OCI-LY3 (cell line): Measurements from ENCODE around the gene GALT.

Source experiments
- CTCF ChIP-seq: fragments of 200-600, 300-600 bp; sonication (generic); IDR thresholded peaks from 2 replicates; pipeline ENCODE4 v1.5.1; 2014; ENCODE audit warnings: antibody characterized with exemption, low read length, low read depth
- EZH2phosphoT487 ChIP-seq: fragments of 200-600 bp; shearing (Covaris generic); IDR thresholded peaks from 2 replicates; pipeline ENCODE4 v1.6.1; 2018; ENCODE audit warnings: antibody characterized with exemption, mixed run types, low read depth

- no peak for TF ChIP-seq CTCF
- TF ChIP-seq EZH2phosphoT487: no peak
Measured at GRCh38 chr9:34669809-34670562, 23.5 kb downstream of the GALT start.
